H7 (cell line): Measurements from ENCODE around the gene DPP10. TPM values are rescaled to one million over a fixed set of nuclear protein-coding genes. Genes with fewer than 3 reads are reported as not detected.
A peak's percentile ranks its signal among the peaks of the same experiment; 100 is the strongest.
"Not testable (repeated sequence)": the region's sequence is repeated elsewhere in the genome, so short reads cannot be mapped to it uniquely, and the experiment has no call there.

ENCODE experiments used
- DNase-seq: peaks from one replicate; pipeline ENCODE4 v3.0.0; 2012
- H3K27me3 ChIP-seq: 2 replicates; pipeline ENCODE4 v1.6.0; 2011; ENCODE audit warnings: mild to moderate bottlenecking, low read length; ENCODE audit not compliant: control insufficient read depth, insufficient read depth
- H3K36me3 ChIP-seq: replicated peaks from 2 replicates; pipeline ENCODE4 v1.5.1; 2011; ENCODE audit warnings: low read length; ENCODE audit not compliant: control insufficient read depth, insufficient read depth
- H3K4me3 ChIP-seq: 2 replicates; pipeline ENCODE4 v1.5.1; 2011; ENCODE audit warnings: low read depth, mild to moderate bottlenecking, control low read depth, low read length, moderate library complexity; ENCODE audit not compliant: insufficient read depth
- total RNA-seq: library from RNA; depleted of rRNA; stranded (reverse); fragments of >200 nt; shearing (Covaris generic); gene quantifications from 2 replicates; pipeline ENCODE4 v1.2.3, GENCODE V29; 2014

The DPP10 gene
- total RNA-seq, 1 experiment from 2014 or later: 15.6 TPM

DNA sequence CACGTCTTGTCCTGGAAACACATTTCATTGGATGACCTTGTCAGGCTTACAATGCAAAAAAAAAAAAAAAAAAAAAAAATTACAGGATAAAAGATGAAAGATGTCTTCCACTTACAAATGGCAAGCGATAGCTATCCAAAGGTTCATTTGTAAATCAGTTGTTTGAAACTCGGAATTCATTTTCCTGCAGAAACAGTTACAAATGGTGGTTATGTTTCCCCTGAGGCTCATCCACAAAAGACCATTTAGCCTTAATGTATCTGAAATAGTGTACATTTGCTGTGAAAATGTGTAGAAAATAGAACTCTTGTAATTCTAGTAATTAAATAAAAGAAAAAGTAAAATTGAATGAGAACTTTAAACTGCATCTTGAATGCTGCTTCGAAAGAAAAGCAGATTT is 25.9 kb downstream of the DPP10 start:
- no peak overlapping the region for H3K4me3 ChIP-seq
- no peaks in the 10 kb centered on the region for H3K36me3 ChIP-seq
- H3K27me3 ChIP-seq: no peaks in the 10 kb centered on the region
- DNase-seq: no peak

DNA sequence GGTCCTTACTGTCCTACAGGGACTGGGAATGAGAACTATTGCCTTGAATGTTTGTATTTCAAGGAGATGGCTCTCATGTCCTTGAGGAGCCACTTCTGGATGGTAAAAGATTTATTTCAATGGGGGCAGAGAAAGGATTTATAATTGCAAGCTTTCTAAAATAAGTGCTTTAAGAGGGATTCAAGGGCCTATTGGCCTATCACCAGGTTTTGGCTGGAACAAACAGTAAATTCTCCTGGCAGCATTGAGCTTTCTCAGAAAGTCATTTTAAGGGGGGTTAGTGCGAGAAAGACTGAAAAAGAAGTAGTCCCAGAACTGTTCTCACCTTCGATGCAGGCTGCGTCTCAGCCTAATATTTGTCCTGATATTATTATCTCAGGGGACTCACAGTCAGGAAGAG is 29.8 kb downstream of the DPP10 start:
- no peaks in the 10 kb centered on the region for H3K27me3 ChIP-seq
- no peak for DNase-seq
- no peaks in the 10 kb centered on the region for H3K36me3 ChIP-seq
- H3K4me3 ChIP-seq: no peak overlapping the region

DNA sequence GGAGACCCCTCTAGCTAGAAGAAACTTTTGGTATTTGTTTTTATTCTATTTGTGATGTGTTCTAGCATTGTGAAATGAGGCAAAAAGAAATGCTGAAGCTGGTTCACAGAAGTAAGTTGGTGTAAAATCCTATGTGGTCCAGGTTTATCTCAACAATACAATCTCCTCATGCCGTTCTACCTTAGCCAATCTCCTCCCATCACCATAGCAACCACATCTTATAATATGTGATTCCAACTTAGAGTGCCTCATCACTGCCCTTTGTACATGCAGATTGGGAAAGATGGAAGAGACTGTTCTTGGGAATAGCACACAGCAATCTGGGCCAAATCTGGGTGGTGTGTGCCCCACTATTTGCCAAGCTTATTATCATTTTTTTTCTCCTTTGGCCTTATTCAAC is 30.3 kb downstream of the DPP10 start:
- Histone ChIP-seq H3K4me3 (no peak overlapping the region), H3K27me3 (no peaks in the 10 kb centered on the region), H3K36me3 (no peaks in the 10 kb centered on the region)
- DNase-seq: no peak

DNA sequence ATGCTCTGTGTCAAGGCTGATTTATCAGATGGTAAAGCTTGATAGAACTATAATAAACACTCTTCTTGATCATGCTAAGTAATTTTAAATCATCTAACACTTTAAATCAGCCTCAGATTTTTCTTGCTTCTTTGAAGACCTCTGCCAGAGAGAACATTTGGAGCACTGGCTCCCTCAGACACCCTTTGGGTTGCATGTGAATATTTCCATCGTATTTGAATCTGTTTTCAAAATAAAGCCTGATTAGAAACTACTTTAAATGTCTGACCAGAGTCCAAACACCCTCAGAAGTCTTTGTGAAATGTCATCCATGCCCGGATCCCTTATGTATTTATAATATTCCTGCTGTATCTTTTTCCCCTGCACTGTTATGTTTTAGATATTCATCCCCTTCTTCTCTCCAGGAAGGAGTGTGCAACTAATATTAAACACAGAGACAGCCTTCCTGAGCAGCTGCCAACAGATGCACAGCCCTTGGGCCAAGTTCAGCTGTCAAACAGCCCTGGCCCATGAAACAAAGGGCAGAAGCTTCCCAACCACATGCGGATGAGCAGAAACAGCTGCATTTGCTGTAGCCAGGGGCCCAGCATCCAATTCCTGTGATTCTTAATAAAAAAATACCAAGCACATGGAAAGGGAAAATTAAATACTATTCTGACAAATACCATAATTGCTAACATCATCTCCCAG is 46.5 kb downstream of the DPP10 start:
- no peak for DNase-seq
- no peak overlapping the region for H3K4me3 ChIP-seq
- H3K27me3 ChIP-seq: no peaks in the 10 kb centered on the region
- no peaks in the 10 kb centered on the region for H3K36me3 ChIP-seq

DNA sequence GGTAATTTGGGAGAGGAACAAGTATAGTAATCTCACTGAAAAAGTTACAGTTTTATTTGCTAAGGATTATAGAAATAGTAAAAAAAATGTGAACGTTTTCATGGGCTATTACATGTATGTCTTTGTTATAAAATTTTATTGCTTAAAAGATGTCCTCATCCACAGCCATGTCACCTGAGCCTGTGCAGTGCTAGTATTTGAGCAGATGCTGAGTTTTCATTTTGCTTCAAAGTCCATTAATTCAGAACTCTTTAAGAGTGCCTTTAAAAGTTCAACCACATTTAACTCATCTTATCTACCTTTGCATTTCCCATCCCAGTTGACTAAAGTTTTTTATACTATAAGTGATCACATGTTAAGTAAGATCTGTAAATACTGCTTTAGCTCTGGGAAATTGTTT is 52.6 kb downstream of the DPP10 start:
- H3K4me3 ChIP-seq: no peak overlapping the region

DNA sequence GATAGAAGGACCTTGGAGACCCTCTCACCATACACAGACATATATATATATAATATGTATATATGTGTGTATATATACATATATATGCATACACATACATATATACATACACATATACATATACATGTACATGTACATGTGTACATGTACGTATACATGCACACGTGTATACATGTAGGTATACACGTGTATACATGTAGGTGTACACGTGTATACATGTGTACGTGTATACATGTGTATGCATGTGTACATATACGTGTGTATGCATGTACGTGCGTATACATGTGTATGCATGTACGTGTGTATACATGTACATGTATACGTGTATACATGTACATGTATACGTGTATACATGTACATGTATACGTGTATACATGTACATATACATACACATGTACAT is 54.5 kb downstream of the DPP10 start:
- no peak for DNase-seq
- Histone ChIP-seq H3K36me3 (no peaks in the 10 kb centered on the region), H3K4me3 (no peak overlapping the region), H3K27me3 (no peaks in the 10 kb centered on the region)

More for the DNA sequence above, 52.6 kb downstream of the DPP10 start:
- no peak for DNase-seq
- Histone ChIP-seq H3K27me3 (no peaks in the 10 kb centered on the region), H3K36me3 (no peaks in the 10 kb centered on the region)

DNA sequence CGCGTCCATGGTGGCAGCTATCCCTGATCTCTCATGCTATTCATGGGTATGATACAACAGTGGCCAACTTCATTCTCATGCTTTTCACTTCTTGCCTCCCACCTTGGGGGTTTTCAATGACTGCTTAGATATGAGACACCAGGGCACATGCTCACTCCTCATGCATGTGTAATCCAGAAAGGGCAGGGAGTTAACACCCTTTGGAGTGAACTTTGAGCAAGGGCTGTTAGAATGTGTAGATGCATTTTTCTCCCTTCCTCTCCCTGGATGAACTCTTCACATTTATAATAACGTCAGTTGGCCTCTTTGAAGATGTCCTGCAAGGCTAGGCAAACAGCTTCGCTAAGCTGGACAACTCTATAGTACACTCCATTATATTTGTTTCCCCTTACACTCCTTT is 56.7 kb downstream of the DPP10 start:
- Histone ChIP-seq H3K27me3 (no peaks in the 10 kb centered on the region), H3K36me3 (no peaks in the 10 kb centered on the region), H3K4me3 (no peak overlapping the region)
- DNase-seq: no peak

DNA sequence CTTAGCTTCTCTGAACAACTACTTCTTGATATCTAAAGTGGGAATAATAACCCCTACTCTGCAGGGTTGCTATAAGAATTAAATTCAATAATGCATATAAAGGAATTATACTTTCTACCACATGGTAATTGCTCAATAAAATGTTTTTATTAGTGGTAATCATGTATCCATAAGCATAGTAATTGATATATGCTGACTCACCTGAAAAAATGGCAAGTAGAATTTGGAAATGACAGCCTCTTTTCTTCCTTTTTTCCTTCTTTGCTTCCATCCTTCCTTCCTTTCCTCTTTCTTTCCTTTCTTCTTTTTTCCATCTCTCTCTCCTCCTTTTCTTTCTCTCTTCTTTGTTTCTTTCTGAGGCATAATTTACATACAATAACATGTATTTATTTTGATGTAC is 65.3 kb downstream of the DPP10 start:
- DNase-seq: no peak
- Histone ChIP-seq H3K36me3 (no peaks in the 10 kb centered on the region), H3K27me3 (no peaks in the 10 kb centered on the region), H3K4me3 (no peak overlapping the region)

DNA sequence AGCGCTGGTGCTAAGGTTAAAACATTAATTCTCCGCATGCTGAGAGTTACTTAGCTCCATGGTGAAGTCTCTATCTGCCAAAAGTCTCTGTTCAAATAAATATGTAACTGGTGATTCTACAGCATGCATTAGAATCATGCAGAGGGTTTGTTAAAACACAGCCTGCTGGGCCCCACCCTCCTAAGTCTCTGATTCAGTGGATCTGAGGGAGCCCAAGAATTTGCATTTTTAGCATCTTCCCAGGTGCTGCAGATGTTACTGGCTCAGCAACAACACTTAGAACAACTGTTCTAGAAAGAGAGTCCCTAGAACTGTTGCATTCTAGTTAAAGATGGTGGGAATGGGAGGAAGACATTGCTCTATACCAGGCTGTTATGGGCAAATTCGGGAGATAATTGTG is 73.4 kb downstream of the DPP10 start:
- Histone ChIP-seq H3K4me3 (no peak overlapping the region), H3K36me3 (no peaks in the 10 kb centered on the region), H3K27me3 (no peaks in the 10 kb centered on the region)
- DNase-seq: peak; percentile 21

DNA sequence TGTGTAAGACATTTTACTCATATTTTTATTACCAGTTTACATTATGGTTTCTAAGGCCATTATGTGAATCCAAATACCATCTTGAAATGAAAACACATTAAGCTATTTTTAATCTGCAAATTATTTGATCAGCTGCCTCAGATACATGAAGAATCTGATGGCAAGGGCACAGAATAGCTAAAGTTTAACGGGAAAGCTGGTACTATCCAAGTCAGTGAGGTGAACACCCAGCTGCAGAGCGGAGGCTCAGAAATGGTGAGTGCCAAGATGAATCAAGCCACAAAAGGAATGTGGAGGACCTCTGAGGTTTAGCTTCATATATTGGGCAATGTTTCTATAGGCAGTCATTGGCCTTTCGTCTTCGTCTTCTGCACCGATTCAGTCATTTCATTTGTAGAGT is 75.1 kb downstream of the DPP10 start:
- H3K36me3 ChIP-seq: no peaks in the 10 kb centered on the region
- no peak overlapping the region for H3K4me3 ChIP-seq
- H3K27me3 ChIP-seq: no peaks in the 10 kb centered on the region
- no peak for DNase-seq

DNA sequence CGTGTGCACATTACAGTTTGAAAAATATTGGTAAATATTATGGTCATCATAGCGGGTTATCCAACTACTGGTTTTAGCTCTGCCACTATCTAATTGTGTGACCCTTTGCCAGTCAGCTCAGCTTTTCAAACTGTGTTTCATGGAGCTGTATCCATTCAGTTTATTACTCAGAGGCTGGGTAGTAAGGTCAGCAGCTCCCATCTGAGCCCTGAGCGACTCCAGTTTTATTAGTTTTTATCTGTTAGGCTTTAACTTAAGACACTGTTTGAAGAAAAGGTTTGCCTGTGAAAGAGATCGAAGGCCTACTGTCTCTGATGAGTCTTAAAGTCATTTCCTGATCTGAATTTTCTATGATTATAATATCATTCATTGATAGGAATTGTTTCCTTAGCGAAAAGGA is 76.3 kb downstream of the DPP10 start:
- DNase-seq: no peak
- no peaks in the 10 kb centered on the region for H3K27me3 ChIP-seq
- no peak overlapping the region for H3K4me3 ChIP-seq
- H3K36me3 ChIP-seq: no peaks in the 10 kb centered on the region

DNA sequence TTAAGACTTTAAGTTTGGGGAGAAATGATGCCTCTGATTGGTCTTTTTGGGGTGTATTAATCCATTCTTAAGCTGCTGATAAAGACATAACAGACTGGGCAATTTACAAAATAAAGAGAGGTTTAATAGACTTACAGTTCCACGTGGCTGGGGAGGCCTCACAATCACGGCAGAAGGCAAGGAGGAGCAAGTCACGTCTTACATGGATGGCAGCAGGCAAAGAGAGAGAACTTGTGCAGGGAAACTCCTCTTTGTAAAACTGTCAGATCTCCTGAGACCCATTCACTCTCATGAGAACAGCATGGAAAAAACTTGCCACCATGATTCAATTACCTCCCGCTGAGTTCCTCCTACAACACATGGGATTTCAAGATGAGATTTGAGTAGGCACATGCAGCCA is 80.2 kb downstream of the DPP10 start:
- not testable (repeated sequence) for DNase-seq, H3K27me3 ChIP-seq, H3K36me3 ChIP-seq, H3K4me3 ChIP-seq

DNA sequence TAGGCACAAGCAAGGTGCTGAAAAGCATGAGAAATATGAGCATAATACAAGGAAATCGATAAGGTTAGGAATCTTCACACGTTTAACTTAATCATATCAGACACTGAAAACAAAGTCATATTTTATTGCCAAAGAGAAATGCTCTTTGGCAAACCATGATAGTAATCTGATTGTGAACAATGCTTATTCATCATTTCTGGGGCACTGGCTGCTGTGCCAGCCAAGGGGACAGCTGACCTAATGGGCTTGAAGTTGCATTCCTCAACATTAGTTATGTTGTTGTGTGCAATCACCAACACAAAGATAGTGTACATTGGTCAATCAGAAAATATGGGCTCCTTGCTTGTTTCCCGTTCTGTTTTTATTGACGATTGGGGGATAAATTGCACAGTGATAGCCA is 83.5 kb downstream of the DPP10 start:
- DNase-seq: no peak
- no peaks in the 10 kb centered on the region for H3K27me3 ChIP-seq

DNA sequence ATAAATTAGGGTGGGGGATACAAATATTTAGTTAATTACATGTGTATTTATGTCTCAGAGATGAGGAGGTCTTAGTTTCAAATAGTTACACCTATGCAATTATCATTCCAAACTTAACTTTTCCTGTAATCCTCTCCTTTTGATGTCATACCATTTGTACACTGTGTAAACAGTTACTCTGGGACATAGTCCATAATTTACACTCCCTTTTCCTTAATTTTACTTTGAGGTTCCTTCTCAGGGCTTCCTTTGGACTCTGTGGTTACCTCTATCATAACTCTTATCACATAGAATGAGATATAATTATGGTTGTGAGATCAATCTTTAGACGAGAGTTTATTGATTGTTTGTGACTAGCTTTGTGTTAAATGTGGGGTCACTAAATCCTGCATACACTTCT is 84.4 kb downstream of the DPP10 start:
- H3K36me3 ChIP-seq: no peaks in the 10 kb centered on the region
- DNase-seq: no peak
- no peak overlapping the region for H3K4me3 ChIP-seq
- H3K27me3 ChIP-seq: no peaks in the 10 kb centered on the region

More for the DNA sequence above, 83.5 kb downstream of the DPP10 start:
- no peak overlapping the region for H3K4me3 ChIP-seq
- no peaks in the 10 kb centered on the region for H3K36me3 ChIP-seq

DNA sequence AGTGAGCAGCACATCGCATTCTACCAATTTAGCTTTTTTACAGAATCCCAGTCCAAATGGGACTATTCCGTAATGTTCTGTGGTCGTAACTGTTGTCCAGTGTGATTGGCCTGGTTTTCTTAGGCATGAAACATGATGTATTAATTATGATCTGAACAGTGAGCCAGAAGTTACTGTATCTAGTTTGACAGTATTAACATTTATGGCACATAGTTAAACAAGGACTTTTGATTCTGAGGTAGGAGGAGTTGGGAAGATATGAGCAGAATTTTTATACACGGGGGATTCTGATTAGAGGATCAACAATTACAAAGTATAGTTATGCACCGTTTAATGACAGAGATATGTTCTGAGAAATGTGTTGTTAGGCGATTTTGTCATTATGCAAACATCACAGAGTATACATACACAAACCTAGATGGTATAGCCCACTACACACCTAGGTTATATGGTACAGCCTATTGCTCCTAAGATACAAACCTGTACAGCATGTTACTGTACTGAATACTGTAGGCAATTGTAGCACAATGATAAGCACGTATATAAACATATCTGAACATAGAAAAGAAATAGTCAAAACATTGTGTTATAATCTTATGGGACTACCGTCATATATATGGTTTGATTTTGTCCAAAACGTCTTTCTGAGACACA is 85.0 kb downstream of the DPP10 start:
- DNase-seq: no peak
- Histone ChIP-seq H3K4me3 (no peak overlapping the region), H3K36me3 (no peaks in the 10 kb centered on the region), H3K27me3 (no peaks in the 10 kb centered on the region)
